GM12878 (cell line): Measurements from ENCODE around the gene NHS.

Experiments used
- ATF2 ChIP-seq: IDR thresholded peaks from 2 replicates; pipeline ENCODE4 v1.6.1; 2012; ENCODE audit warnings: low read length, inconsistent platforms
- CBX5 ChIP-seq: sonication (generic); IDR thresholded peaks from 2 replicates; pipeline ENCODE4 v1.6.1; 2016; ENCODE audit warnings: low read depth, moderate library complexity, mild to moderate bottlenecking, inconsistent platforms
- CHD4 ChIP-seq: fragments of 200-600 bp; sonication (generic); IDR thresholded peaks from 2 replicates; pipeline ENCODE4 v1.6.1; 2016; ENCODE audit warnings: mild to moderate bottlenecking
- CTCF ChIP-seq, 3 experiments: IDR thresholded peaks in 2 of 3; conservative IDR thresholded peaks in 1 of 3; 2 replicates each; pipeline ENCODE4 v1.5.1; 2011; ENCODE audit warnings: low read depth in 3 of 3, low read length in 3 of 3, mild to moderate bottlenecking in 3 of 3, control low read depth in 2 of 3, moderate library complexity in 2 of 3, inconsistent platforms in 1 of 3, mixed read lengths in 1 of 3; ENCODE audit not compliant: control insufficient read depth in 2 of 3, insufficient read depth in 1 of 3; ENCODE audit errors: extremely low read depth in 1 of 3
- GABPA ChIP-seq: IDR thresholded peaks from 2 replicates; pipeline ENCODE4 v1.6.1; 2014; ENCODE audit warnings: antibody characterized with exemption, low read depth, mild to moderate bottlenecking, inconsistent platforms
- MYC ChIP-seq: IDR thresholded peaks from 2 replicates; pipeline ENCODE4 v1.6.1; 2011; ENCODE audit warnings: mild to moderate bottlenecking, low read length, moderate library complexity, inconsistent platforms; ENCODE audit not compliant: insufficient read depth, insufficient replicate concordance, insufficient read length, severe bottlenecking
- NFYB ChIP-seq: IDR thresholded peaks from 2 replicates; pipeline ENCODE4 v1.6.1; 2011; ENCODE audit warnings: low read depth, mild to moderate bottlenecking, low read length, improper control_type of control experiment, moderate library complexity; ENCODE audit not compliant: insufficient read depth
- POLR2A ChIP-seq: IDR thresholded peaks from 2 replicates; pipeline ENCODE4 v1.6.1; 2011; ENCODE audit warnings: low read depth, mild to moderate bottlenecking, low read length
- POLR2AphosphoS2 ChIP-seq: IDR thresholded peaks from 2 replicates; pipeline ENCODE4 v1.6.1; 2011; ENCODE audit warnings: low read depth, mild to moderate bottlenecking, low read length, improper control_type of control experiment, moderate library complexity
- POLR2AphosphoS5 ChIP-seq: IDR thresholded peaks from 2 replicates; pipeline ENCODE4 v1.6.1; 2011; ENCODE audit warnings: mild to moderate bottlenecking, low read length, inconsistent platforms
- ZNF274 ChIP-seq: IDR thresholded peaks from one replicate; pipeline ENCODE4 v1.8.0; 2011; ENCODE audit not compliant: insufficient read length, insufficient read depth
- TF ChIP-seq, protein P1 (sequence below): IDR thresholded peaks from 2 replicates; pipeline ENCODE4 v1.6.1; 2012; ENCODE audit warnings: low read depth, low read length, improper control_type of control experiment

DNA sequence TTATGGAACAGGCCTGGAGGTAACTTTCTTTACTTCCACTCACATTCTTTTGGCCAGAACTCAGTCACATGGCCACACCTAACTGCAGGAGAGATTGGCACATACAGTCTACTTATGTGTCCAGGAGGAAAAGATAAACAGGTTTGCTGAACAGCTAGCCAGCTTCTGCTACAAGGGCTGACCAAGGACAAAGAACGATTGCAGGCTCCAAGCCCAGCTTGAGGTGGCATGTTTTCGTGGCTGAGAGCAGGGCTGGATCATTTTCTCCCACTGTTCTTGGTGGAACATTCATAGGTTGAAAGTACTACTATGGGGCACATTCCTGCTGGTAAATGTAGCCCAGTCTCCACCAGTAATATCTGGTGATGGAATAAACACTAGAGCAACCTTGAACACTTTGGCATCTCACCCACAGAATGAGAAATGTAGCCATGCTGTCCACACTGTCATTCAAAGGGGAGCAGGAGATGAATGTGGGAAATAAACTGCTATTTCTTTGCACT is 28.2 kb downstream of the NHS start:
- TF ChIP-seq ZNF274: no peak
- TF ChIP-seq POLR2AphosphoS2: no peak
- TF ChIP-seq CBX5: no peak
- no peak for TF ChIP-seq MYC
- TF ChIP-seq NFYB: no peak
- TF ChIP-seq POLR2A: no peak
- TF ChIP-seq CTCF (IDR thresholded peaks at IDR 0.05 in 2 of 3, conservative IDR thresholded peaks at IDR 0.05 in 1 of 3; ENCODE audit: control insufficient read depth in 2 of 3, extremely low read depth in 1 of 3, insufficient read depth in 1 of 3, low read depth in 3 of 3, low read length in 3 of 3): no peak
- TF ChIP-seq, protein P1, sequence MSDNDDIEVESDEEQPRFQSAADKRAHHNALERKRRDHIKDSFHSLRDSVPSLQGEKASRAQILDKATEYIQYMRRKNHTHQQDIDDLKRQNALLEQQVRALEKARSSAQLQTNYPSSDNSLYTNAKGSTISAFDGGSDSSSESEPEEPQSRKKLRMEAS: no peak
- no peak for TF ChIP-seq GABPA
- no peak for TF ChIP-seq CHD4
- TF ChIP-seq ATF2: no peak
- TF ChIP-seq POLR2AphosphoS5: no peak
